ENCODE results near the gene ATP2B1. TPM values are rescaled to one million over a fixed set of nuclear protein-coding genes. Genes with fewer than 3 reads are reported as not detected.

The ATP2B1 gene
- total RNA-seq, 3 donors from 2014 or later = 22.6 to 24.5 (median 23.5) TPM

DNA sequence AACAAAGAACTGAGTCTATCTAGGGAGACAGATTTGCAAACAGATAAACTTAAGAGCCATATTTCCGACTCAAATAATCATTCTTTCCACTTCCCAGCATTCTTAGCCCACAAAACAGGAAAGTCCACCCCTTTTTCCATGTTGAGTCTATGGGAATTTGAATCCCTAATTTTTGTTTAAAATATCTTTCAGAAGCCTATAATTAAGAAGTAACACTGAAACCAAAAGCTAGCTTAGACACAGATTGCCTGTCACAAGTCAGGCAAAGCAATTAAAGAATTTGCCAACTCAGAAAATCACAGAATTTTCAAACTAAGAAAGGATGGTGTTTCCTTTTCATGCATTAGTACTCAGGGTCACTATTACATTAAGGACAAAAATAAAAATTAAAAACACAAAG is 17.0 kb downstream of the ATP2B1 start:
- H3K27me3 Mint-ChIP-seq (ENCODE audit: low read depth) = no peaks in the 10 kb centered on the region
- DNase-seq (no peak), ATAC-seq (no peak)
- peaks cover 66% of the 10 kb centered on the region for H3K4me1 Mint-ChIP-seq (ENCODE audit: low read depth)
- no peaks in the 10 kb centered on the region for H3K36me3 Mint-ChIP-seq (ENCODE audit: insufficient read depth)
- H3K4me3 Mint-ChIP-seq = no peak overlapping the region
- no peaks in the 10 kb centered on the region for H3K9me3 Mint-ChIP-seq

DNA sequence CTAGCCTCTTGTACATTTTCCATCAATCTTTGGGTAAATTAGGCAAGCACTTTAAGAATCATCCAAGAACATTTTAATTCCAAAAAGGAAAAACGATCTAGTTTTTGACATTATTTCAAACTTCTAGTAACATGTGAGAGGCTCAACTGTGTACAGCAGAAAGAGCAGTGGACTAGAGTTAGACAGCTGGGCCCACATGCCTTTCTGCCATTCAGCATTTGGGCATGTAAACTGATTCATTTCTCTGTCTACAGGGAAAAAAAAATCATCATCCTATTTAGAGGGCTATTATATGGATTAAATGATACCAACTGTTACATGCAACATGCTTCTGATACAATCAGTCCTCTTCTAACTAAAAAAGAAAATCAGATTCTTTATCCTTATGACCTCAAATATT is 17.7 kb downstream of the ATP2B1 start:
- peaks cover 2% of the 10 kb centered on the region for H3K36me3 Mint-ChIP-seq (ENCODE audit: insufficient read depth)
- no peaks in the 10 kb centered on the region for H3K27me3 Mint-ChIP-seq (ENCODE audit: low read depth)
- no peaks in the 10 kb centered on the region for H3K9me3 Mint-ChIP-seq
- no peak overlapping the region for H3K4me3 Mint-ChIP-seq
- H3K4me1 Mint-ChIP-seq (ENCODE audit: low read depth) = peaks cover 62% of the 10 kb centered on the region
- ATAC-seq (no peak), DNase-seq (no peak)

DNA sequence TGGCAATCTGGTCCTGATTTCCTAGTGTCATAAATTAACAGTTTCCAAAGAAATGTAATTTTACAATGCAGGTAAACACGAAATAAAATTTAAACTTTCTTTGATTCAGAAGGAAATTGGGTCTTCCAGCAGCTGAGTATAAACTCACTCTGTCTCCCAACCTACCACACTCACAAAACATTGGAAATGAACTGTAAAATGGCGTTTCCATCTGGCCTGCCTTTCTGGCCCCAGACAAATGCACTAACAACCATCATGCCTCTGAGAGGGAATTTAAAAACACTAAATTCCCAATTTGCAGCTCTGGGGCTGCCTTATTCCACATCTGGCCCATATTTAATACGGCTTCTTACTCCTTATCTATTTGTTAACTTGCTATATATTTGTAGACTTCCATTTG is 19.3 kb downstream of the ATP2B1 start:
- peaks cover 11% of the 10 kb centered on the region for H3K36me3 Mint-ChIP-seq (ENCODE audit: insufficient read depth)
- no peak for ATAC-seq
- no peaks in the 10 kb centered on the region for H3K9me3 Mint-ChIP-seq
- DNase-seq = no peak
- H3K4me1 Mint-ChIP-seq (ENCODE audit: low read depth) = peaks cover 63% of the 10 kb centered on the region
- no peaks in the 10 kb centered on the region for H3K27me3 Mint-ChIP-seq (ENCODE audit: low read depth)
- H3K4me3 Mint-ChIP-seq = no peak overlapping the region

DNA sequence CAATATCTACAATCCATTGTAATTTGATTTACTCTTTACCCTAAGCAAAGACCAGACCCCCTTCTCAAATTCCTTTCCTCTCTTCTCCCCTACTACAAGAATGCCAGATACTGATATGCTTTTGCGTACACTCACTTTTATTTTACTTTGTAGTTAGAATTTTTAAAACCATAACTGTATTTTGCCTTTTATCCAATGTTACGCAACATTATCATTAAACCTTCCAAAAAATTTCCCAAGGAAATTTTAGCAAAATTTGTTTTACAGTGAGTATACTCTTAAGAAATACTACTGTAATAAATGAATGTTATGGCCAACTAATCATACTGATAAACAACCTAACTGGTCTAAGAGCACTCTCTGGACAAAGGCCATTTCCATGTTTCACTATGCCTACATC is 22.3 kb downstream of the ATP2B1 start:
- H3K27me3 Mint-ChIP-seq (ENCODE audit: low read depth) = no peaks in the 10 kb centered on the region
- peaks cover 31% of the 10 kb centered on the region for H3K36me3 Mint-ChIP-seq (ENCODE audit: insufficient read depth)
- H3K4me1 Mint-ChIP-seq (ENCODE audit: low read depth) = peaks cover 59% of the 10 kb centered on the region
- ATAC-seq (no peak), DNase-seq (no peak)
- H3K4me3 Mint-ChIP-seq = no peak overlapping the region
- peaks cover 25% of the 10 kb centered on the region for H3K9me3 Mint-ChIP-seq

DNA sequence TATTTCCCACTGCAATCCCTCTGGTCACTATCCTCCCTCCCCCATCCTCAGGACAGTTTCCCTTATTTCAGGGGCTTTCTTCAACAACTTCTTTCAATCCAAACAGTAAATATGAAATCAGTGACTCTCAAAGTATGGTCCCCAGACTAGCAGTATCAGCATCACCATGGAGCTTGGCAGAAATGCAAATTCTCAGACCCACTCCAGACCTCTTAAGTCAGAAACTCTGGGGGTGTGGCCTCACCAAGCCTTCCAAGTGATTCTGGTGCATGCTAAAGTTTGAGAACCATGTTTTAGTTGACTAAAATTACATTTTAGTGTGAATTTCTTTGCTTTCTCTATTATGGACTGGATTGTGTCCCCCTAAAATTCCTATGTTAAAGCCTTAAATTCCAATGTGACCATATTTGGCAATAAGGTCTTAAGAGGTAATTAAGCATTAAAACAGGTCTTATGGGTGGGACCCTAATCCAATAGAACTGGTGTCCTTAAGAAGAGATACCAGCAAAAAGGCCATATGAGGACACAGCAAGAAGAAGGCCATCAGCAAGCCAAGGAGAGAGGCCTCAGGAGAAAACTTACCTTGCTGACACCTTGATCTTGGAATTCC is 23.2 kb downstream of the ATP2B1 start:
- Mint-ChIP-seq H3K9me3 (peaks cover 32% of the 10 kb centered on the region), H3K4me1 (ENCODE audit: low read depth) (peaks cover 58% of the 10 kb centered on the region), H3K27me3 (ENCODE audit: low read depth) (no peaks in the 10 kb centered on the region), H3K4me3 (no peak overlapping the region), H3K36me3 (ENCODE audit: insufficient read depth) (peaks cover 33% of the 10 kb centered on the region)
- no peak for DNase-seq
- ATAC-seq = no peak

DNA sequence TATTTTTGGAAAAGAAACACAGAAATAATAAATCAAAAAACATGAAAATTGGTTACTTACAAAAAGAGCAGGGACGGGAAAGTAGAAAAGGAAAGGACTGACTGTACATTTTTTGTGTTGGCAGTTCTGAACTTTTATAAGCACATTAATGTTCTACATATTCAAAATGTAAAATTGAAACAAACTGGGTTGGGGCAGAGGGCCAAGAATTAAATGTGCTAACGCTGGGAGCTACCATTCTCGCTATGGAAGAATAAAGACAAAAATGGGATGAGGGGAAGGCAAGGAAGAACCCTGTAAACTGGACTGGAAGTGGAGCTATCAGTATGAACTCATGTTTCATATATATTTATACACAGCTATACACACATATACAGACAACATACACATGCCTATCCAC is 24.5 kb downstream of the ATP2B1 start:
- peaks cover 39% of the 10 kb centered on the region for H3K36me3 Mint-ChIP-seq (ENCODE audit: insufficient read depth)
- peaks cover 61% of the 10 kb centered on the region for H3K4me1 Mint-ChIP-seq (ENCODE audit: low read depth)
- ATAC-seq (no peak), DNase-seq (no peak)
- H3K27me3 Mint-ChIP-seq (ENCODE audit: low read depth) = no peaks in the 10 kb centered on the region
- H3K4me3 Mint-ChIP-seq = no peak overlapping the region
- peaks cover 43% of the 10 kb centered on the region for H3K9me3 Mint-ChIP-seq

DNA sequence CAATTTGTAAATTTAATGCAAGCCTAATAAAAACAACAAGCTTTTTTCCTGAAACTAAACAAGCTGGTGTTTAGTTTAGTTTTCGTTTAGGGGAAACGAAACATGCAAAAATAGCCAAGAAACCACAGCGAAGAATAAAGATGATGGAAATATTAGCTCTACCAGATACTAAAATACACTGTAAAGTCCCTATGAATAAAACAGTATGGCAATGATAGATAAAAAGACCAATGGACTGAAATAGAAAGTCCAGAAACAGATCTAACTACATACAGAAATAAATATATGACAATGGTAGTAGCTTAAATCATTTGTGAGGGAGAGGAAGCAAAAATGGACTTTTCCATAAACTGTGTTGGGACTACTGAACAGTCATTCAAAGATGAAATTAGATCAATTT is 26.4 kb downstream of the ATP2B1 start:
- DNase-seq (no peak), ATAC-seq (no peak)
- Mint-ChIP-seq H3K27me3 (ENCODE audit: low read depth) (no peaks in the 10 kb centered on the region), H3K4me3 (no peak overlapping the region), H3K4me1 (ENCODE audit: low read depth) (peaks cover 67% of the 10 kb centered on the region), H3K9me3 (peaks cover 43% of the 10 kb centered on the region), H3K36me3 (ENCODE audit: insufficient read depth) (peaks cover 39% of the 10 kb centered on the region)

DNA sequence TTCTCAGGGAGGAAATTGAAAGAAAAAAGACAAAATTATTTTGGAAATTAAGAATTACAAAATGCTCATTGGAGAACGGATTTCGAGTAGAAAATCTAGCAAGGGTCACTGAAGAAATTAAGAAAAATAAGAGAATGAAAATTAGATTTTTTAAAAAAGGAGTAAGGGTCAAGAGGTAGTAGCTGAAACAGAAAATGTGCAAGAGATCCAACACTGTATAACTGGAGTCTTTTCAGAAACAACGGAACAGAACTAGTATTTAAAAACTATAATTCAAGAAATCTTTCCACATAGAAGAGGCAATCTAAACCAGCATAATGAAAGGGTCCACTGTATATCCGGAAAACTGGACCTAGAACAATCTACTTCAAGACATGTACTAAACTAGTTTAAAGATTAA is 28.2 kb downstream of the ATP2B1 start:
- no peak overlapping the region for H3K4me3 Mint-ChIP-seq
- peaks cover 69% of the 10 kb centered on the region for H3K4me1 Mint-ChIP-seq (ENCODE audit: low read depth)
- DNase-seq (no peak), ATAC-seq (no peak)
- no peaks in the 10 kb centered on the region for H3K27me3 Mint-ChIP-seq (ENCODE audit: low read depth)
- peaks cover 43% of the 10 kb centered on the region for H3K9me3 Mint-ChIP-seq
- H3K36me3 Mint-ChIP-seq (ENCODE audit: insufficient read depth) = peaks cover 35% of the 10 kb centered on the region

DNA sequence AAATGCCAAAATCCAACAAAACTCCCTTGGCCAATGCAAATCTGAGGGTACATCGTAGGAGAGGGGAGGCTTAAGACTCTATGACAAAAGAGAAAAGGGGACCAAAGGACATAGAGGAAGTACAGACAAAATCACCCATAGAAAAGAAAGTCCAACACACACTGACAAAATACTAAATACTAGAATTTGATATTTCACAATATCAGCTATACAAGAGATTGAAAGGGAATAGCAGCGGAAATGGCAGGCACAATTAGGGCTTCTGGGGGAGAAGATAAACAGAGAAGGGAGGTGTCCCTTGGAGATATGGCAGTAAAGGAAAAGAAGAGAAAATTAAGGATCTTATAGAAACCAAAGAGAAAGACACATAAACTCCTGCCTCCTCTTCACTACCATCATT is 29.0 kb downstream of the ATP2B1 start:
- Mint-ChIP-seq H3K27me3 (ENCODE audit: low read depth) (no peaks in the 10 kb centered on the region), H3K4me1 (ENCODE audit: low read depth) (peaks cover 69% of the 10 kb centered on the region), H3K4me3 (no peak overlapping the region), H3K36me3 (ENCODE audit: insufficient read depth) (peaks cover 30% of the 10 kb centered on the region), H3K9me3 (peaks cover 43% of the 10 kb centered on the region)
- no peak for ATAC-seq
- no peak for DNase-seq

DNA sequence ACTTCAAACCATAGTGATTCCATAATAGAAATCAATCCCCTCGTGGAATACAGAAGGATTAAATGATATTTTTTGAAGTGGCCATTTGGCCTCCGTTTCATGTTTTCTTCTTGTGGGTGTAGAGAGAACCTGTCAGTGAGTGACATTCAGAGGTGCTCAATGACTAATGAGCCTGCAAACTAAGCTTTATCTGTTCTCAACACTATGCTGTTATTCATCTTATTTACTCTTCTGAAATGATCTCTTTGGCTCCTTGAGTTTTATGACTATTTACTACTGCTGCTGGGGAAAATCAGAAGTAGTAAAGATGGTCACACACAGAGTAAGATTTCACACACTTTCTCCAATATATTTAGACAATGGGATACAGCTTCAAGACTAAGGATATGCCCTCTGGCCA is 30.4 kb downstream of the ATP2B1 start:
- Mint-ChIP-seq H3K27me3 (ENCODE audit: low read depth) (no peaks in the 10 kb centered on the region), H3K4me1 (ENCODE audit: low read depth) (peaks cover 75% of the 10 kb centered on the region), H3K36me3 (ENCODE audit: insufficient read depth) (peaks cover 22% of the 10 kb centered on the region), H3K4me3 (no peak overlapping the region), H3K9me3 (peaks cover 34% of the 10 kb centered on the region)
- DNase-seq (no peak), ATAC-seq (peak; percentile 48 to 70)

DNA sequence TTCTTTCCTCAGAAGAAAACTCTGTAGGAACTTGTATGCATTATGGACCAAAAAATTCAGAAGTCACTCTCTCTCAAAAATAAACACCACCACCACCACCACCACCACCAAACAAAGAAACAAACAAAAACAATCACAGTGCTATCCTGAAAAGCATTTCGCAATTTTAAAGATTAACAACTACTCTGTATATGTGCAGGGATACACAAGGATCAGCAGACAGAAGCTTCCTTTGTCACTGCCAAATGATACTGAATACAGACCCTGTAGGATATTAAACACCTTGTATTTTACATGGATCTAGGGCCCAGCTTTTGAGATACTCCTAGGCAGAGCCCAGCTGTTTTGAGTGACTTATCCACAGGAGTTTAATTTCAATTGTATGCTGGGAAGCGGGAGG is 31.7 kb downstream of the ATP2B1 start:
- Mint-ChIP-seq H3K36me3 (ENCODE audit: insufficient read depth) (peaks cover 14% of the 10 kb centered on the region), H3K4me3 (no peak overlapping the region), H3K4me1 (ENCODE audit: low read depth) (peaks cover 78% of the 10 kb centered on the region), H3K27me3 (ENCODE audit: low read depth) (no peaks in the 10 kb centered on the region), H3K9me3 (peaks cover 21% of the 10 kb centered on the region)
- DNase-seq (no peak), ATAC-seq (no peak)

DNA sequence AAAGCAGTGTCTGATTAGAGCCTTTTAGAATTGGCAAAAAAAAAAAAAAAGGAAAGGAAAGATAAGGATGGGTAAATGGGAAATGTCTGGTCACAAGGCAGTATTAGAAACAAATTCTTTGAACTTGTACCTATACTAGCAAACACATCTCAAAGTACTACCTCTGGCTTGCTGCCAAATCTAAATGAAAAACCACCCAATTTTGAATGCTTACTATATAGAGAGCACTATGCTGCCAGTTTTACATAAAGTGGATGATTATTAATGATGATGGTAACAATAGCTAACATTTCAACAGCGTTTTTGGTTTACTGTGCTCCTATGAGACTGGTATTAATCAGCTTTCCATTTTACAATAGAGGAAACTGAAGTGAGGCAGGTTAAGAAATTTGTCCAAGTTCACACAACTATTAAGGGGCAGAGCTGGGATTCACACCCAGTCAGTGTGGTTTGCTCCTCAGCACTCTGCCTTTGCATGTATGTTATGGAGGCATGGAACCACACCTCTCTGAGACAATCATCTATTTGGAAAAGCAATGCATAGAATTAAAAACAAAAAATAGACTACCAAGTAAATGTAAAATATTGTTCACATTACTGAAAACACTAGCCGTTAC is 34.2 kb downstream of the ATP2B1 start:
- no peaks in the 10 kb centered on the region for H3K27me3 Mint-ChIP-seq (ENCODE audit: low read depth)
- H3K36me3 Mint-ChIP-seq (ENCODE audit: insufficient read depth) = peaks cover 5% of the 10 kb centered on the region
- ATAC-seq (no peak), DNase-seq (no peak)
- no peak overlapping the region for H3K4me3 Mint-ChIP-seq
- peaks cover 80% of the 10 kb centered on the region for H3K4me1 Mint-ChIP-seq (ENCODE audit: low read depth)
- H3K9me3 Mint-ChIP-seq = peaks cover 1% of the 10 kb centered on the region

DNA sequence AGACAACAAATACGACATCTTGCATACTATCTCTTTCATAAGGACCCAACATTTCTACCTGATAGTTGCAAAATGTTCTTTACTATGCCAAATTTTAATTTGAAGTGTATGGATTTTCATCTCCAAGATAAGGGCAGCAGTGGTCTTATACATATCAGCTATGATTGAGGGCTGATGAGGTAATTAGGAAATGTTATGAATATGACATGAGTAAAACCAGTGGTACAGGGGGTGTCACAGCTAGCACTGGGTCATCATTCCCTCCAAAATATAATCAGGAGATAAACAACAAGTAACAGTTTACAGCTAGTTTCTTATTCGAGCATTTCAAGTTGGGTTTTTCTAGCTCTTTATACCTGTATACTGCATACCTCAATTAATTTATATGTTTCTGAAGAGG is 35.0 kb downstream of the ATP2B1 start:
- Mint-ChIP-seq H3K27me3 (ENCODE audit: low read depth) (no peaks in the 10 kb centered on the region), H3K36me3 (ENCODE audit: insufficient read depth) (peaks cover 3% of the 10 kb centered on the region), H3K4me1 (ENCODE audit: low read depth) (peaks cover 81% of the 10 kb centered on the region), H3K4me3 (no peak overlapping the region), H3K9me3 (no peaks in the 10 kb centered on the region)
- DNase-seq = no peak
- ATAC-seq = no peak

DNA sequence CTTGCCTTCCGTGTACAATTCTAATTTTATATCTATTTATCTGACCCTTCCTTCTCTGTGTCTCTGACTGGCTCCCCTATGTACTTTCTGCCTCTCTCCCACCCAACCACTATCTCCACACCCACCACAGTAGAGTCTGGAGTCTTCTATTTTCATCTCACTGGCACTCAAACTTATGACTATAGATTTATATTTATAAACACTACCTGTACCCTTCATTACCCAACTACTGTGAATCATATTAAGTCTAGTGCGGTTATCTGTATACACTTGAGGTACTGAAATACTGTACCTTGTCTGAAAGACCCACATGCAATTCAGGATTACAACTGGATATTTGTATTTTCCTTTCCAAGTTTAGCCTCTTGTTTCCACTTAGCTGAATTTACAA is 36.1 kb downstream of the ATP2B1 start:
- ATAC-seq = no peak
- Mint-ChIP-seq H3K36me3 (ENCODE audit: insufficient read depth) (peaks cover 6% of the 10 kb centered on the region), H3K4me3 (no peak overlapping the region), H3K27me3 (ENCODE audit: low read depth) (no peaks in the 10 kb centered on the region), H3K4me1 (ENCODE audit: low read depth) (peaks cover 78% of the 10 kb centered on the region), H3K9me3 (no peaks in the 10 kb centered on the region)
- DNase-seq = no peak

DNA sequence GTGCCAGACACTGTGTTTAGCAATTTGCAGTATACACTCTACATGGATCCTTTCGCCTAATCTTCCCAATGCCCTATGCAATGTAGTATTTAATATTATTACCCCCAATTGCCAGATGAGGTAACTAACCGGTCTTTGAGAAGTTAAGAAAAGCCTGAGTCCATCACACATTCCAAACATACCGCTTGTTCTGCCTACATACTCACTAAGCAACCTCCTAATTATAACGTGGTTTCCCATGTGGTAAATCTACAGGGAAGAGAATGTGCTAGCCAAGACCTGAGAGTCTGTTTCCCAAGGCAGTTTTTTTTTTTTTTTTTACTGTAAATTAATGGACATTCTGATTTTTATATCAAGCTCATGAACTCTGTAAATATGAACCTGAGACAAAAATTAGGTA is 37.2 kb downstream of the ATP2B1 start:
- DNase-seq (no peak), ATAC-seq (no peak)
- H3K9me3 Mint-ChIP-seq = no peaks in the 10 kb centered on the region

More for the DNA sequence above, 37.2 kb downstream of the ATP2B1 start:
- Mint-ChIP-seq H3K4me1 (ENCODE audit: low read depth) (peaks cover 82% of the 10 kb centered on the region), H3K36me3 (ENCODE audit: insufficient read depth) (peaks cover 17% of the 10 kb centered on the region), H3K4me3 (no peak overlapping the region), H3K27me3 (ENCODE audit: low read depth) (no peaks in the 10 kb centered on the region)

Data from activated T-cell treated with anti-CD3 and anti-CD28 coated beads, Interleukin-2, amount 50 U/mL, for 4 hours (primary cell).